Ishikawa (cell line): ENCODE data around the gene PPT1.
A peak's percentile ranks its signal among the peaks of the same experiment; 100 is the strongest.

ENCODE experiments used
- CEBPB ChIP-seq: IDR thresholded peaks from 2 replicates; pipeline ENCODE4 v1.6.1; 2012
- CREB1 ChIP-seq: IDR thresholded peaks from 2 replicates; pipeline ENCODE4 v1.6.1; 2012; ENCODE audit warnings: low read depth
- EGR1 ChIP-seq: IDR thresholded peaks from 2 replicates; pipeline ENCODE4 v1.6.1; 2012
- EP300 ChIP-seq: IDR thresholded peaks from 2 replicates; pipeline ENCODE4 v1.6.1; 2012; ENCODE audit warnings: borderline replicate concordance
- FOXM1 ChIP-seq: IDR thresholded peaks from 2 replicates; pipeline ENCODE4 v1.6.1; 2012; ENCODE audit warnings: low read depth, borderline replicate concordance
- MAX ChIP-seq: IDR thresholded peaks from 2 replicates; pipeline ENCODE4 v1.6.1; 2012
- NFIC ChIP-seq: IDR thresholded peaks from 2 replicates; pipeline ENCODE4 v1.6.1; 2012
- RAD21 ChIP-seq: IDR thresholded peaks from 2 replicates; pipeline ENCODE4 v1.6.1; 2012; ENCODE audit warnings: low read depth
- REST ChIP-seq: IDR thresholded peaks from 2 replicates; pipeline ENCODE4 v1.6.1; 2012; ENCODE audit warnings: low read depth, mild to moderate bottlenecking
- TAF1 ChIP-seq: IDR thresholded peaks from 2 replicates; pipeline ENCODE4 v1.6.1; 2012; ENCODE audit warnings: low read depth, mild to moderate bottlenecking
- TCF12 ChIP-seq: IDR thresholded peaks from 2 replicates; pipeline ENCODE4 v1.6.1; 2012; ENCODE audit warnings: low read depth
- TEAD4 ChIP-seq: IDR thresholded peaks from 2 replicates; pipeline ENCODE4 v1.6.1; 2012
- USF1 ChIP-seq: IDR thresholded peaks from 2 replicates; pipeline ENCODE4 v1.6.1; 2012
- YY1 ChIP-seq: IDR thresholded peaks from 2 replicates; pipeline ENCODE4 v1.6.1; 2012; ENCODE audit warnings: low read depth
- ZBTB7A ChIP-seq: IDR thresholded peaks from 2 replicates; pipeline ENCODE4 v1.6.1; 2012; ENCODE audit warnings: low read depth

PPT1 gene

GRCh38 chr1:40096977-40097782, at the start of gene PPT1:
Gene PPT1 (minus strand): TSS chr1:40097252. CDS start chr1:40097238, 14 bp downstream.
- TF ChIP-seq EP300, result no peak
- no peak for TF ChIP-seq REST
- TF ChIP-seq CREB1, result no peak
- peak; percentile 93 for TF ChIP-seq TAF1
- TF ChIP-seq USF1, result peak; percentile 97
- TF ChIP-seq MAX, result peak; percentile 98
- no peak for TF ChIP-seq RAD21
- peak; percentile 96 for TF ChIP-seq YY1
- no peak for TF ChIP-seq CEBPB
- TF ChIP-seq NFIC, result no peak
- 0 out of 2 replicates have a peak, but pooled peaks have one; percentile 7 for TF ChIP-seq TEAD4
- TF ChIP-seq TCF12, result peak; percentile 46; the same call in 1 of the 2 replicates
- TF ChIP-seq EGR1, result no peak
- TF ChIP-seq FOXM1, result no peak
- TF ChIP-seq ZBTB7A, result no peak

- TF ChIP-seq FOXM1 (no peak), MAX (0 out of 2 replicates have a peak, but pooled peaks have one; percentile 32), YY1 (no peak), USF1 (no peak), TCF12 (peak; percentile 28; the same call in 1 of the 2 replicates), TAF1 (no peak), EP300 (peak; percentile 44; the same call in 1 of the 2 replicates), TEAD4 (peak; percentile 48; the same call in 1 of the 2 replicates), CEBPB (no peak), ZBTB7A (no peak), REST (no peak), CREB1 (no peak), EGR1 (no peak), RAD21 (peak; percentile 89), NFIC (peak; percentile 83)
Measured at GRCh38 chr1:40143891-40144575, 47.0 kb upstream of the PPT1 start.

GRCh38 chr1:40141878-40142535, 45.0 kb upstream of the PPT1 start:
- TF ChIP-seq CEBPB (peak; percentile 46; the same call in 1 of the 2 replicates), CREB1 (no peak), TEAD4 (no peak), YY1 (0 out of 2 replicates have a peak, but pooled peaks have one; percentile 7)

GRCh38 chr1:40140211-40140973, 43.3 kb upstream of the PPT1 start:
- TF ChIP-seq CEBPB (peak; percentile 68), NFIC (no peak)

- no peak for TF ChIP-seq USF1
- TF ChIP-seq TEAD4, result no peak
- peak; percentile 6; the same call in 1 of the 2 replicates for TF ChIP-seq RAD21
- TF ChIP-seq MAX, result no peak
Measured at GRCh38 chr1:40133839-40134238, 36.8 kb upstream of the PPT1 start.
